ENCODE results near the gene PCDHGB2.

DNA sequence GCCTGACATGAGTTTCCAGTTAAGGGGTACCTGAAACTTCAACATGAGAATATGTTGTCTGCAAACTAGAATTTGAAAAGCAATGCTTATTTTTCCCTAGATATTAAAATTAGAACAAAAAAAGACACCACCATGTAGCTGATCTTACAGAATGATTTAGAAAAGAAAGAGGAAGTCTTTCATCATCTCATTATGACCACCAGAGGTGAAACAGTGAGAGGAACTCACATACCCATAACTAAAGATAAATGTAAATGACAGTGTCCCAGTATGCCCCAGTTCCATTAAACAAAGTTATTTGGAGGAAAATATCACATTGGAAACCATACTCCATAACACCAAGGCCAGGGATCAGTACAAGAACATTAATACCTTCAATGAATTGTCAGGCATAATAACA is 46.1 kb upstream of the PCDHGB2 start:
- TF ChIP-seq, protein P1, sequence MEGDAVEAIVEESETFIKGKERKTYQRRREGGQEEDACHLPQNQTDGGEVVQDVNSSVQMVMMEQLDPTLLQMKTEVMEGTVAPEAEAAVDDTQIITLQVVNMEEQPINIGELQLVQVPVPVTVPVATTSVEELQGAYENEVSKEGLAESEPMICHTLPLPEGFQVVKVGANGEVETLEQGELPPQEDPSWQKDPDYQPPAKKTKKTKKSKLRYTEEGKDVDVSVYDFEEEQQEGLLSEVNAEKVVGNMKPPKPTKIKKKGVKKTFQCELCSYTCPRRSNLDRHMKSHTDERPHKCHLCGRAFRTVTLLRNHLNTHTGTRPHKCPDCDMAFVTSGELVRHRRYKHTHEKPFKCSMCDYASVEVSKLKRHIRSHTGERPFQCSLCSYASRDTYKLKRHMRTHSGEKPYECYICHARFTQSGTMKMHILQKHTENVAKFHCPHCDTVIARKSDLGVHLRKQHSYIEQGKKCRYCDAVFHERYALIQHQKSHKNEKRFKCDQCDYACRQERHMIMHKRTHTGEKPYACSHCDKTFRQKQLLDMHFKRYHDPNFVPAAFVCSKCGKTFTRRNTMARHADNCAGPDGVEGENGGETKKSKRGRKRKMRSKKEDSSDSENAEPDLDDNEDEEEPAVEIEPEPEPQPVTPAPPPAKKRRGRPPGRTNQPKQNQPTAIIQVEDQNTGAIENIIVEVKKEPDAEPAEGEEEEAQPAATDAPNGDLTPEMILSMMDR (conservative IDR thresholded peaks at IDR 0.05; ENCODE audit: low read depth in 2 of 2) = no peak
- TF ChIP-seq POLR2AphosphoS5 (IDR thresholded peaks at IDR 0.05; ENCODE audit: low read depth) = no peak

Data from GM23338 (cell line).